ENCODE data around the gene FOXO3. TPM values are rescaled to one million over a fixed set of nuclear protein-coding genes. Genes with fewer than 3 reads are reported as not detected.

The FOXO3 gene
- total and polyA plus RNA-seq, 2 of the 13 experiments (the other 11 are each of a cell fraction or from before 2014, with no cell fraction given) = 16.0 to 22.5 TPM

GRCh38 chr6:108559097-108559883, 1.4 kb upstream of the FOXO3 start (continued):
- no peak for TF ChIP-seq STAT6 (CRISPR knock-in tag; IDR thresholded peaks at IDR 0.05; ENCODE audit: borderline replicate concordance)
- TF ChIP-seq ZNF674 (CRISPR knock-in tag; IDR thresholded peaks at IDR 0.05; ENCODE audit: low read depth) = no peak
- TF ChIP-seq SALL1 (CRISPR knock-in tag; IDR thresholded peaks at IDR 0.05) = peak; percentile 46
- TF ChIP-seq ZBTB4 (CRISPR knock-in tag; IDR thresholded peaks at IDR 0.05; ENCODE audit: borderline replicate concordance) = no peak
- TF ChIP-seq UBTF (CRISPR knock-in tag; IDR thresholded peaks at IDR 0.05) = peak; percentile 49; the same call in 1 of the 2 replicates
- TF ChIP-seq NFE2 (CRISPR knock-in tag; IDR thresholded peaks at IDR 0.05) = no peak
- no peak for TF ChIP-seq HHEX (CRISPR knock-in tag; IDR thresholded peaks at IDR 0.05)
- no peak; the same call in 1 of the 2 replicates for TF ChIP-seq SMAD3 (CRISPR knock-in tag; IDR thresholded peaks at IDR 0.05)
- TF ChIP-seq CAMTA2 (CRISPR knock-in tag; IDR thresholded peaks at IDR 0.05; ENCODE audit: borderline replicate concordance) = no peak
- no peak for TF ChIP-seq GATAD2A (CRISPR knock-in tag; IDR thresholded peaks at IDR 0.05)
- no peak for TF ChIP-seq ZNF205 (CRISPR knock-in tag; IDR thresholded peaks at IDR 0.05)
- 0 out of 2 replicates have a peak, but pooled peaks have one; percentile 8 for TF ChIP-seq ZNF350 (CRISPR knock-in tag; IDR thresholded peaks at IDR 0.05; ENCODE audit: borderline replicate concordance, low read depth)
- TF ChIP-seq ARID4A (CRISPR knock-in tag; IDR thresholded peaks at IDR 0.05; ENCODE audit: borderline replicate concordance) = peak; percentile 72
- peak; percentile 29; the same call in 1 of the 2 replicates for TF ChIP-seq TFDP1 (CRISPR knock-in tag; IDR thresholded peaks at IDR 0.05; ENCODE audit: borderline replicate concordance)
